T-cell (primary cell): ENCODE results near the gene XRCC1. TPM values are rescaled to one million over a fixed set of nuclear protein-coding genes. Genes with fewer than 3 reads are reported as not detected.

Experiments used
- total RNA-seq, 35 experiments: library from RNA in 6 of 35; stranded (reverse) in 6 of 35; fragments of 120-200 nt in 1 of 35; gene quantifications; one replicate each; pipeline versions ENCODE4 v1.2.1 to v1.2.4 and lab custom pipeline; 2013 to 2026

The XRCC1 gene
- total RNA-seq, 5 donors from 2014 or later (not counting 1 experiment from before 2014, with no cell fraction given) = 31.7 to 37.8 (median 35.4) TPM

Other genes starting within 250 kb of the XRCC1 start
- not detected for gene CD177, start 221.8 kb downstream of the XRCC1 start, total RNA-seq
- gene TEX101, start 160.6 kb downstream of the XRCC1 start, total RNA-seq = not detected
- 10 to 100 TPM in 2 of 5 donors, 1 to 10 TPM in 3; 2.8 to 24.0 (median 4.6) TPM for gene LYPD3, start 109.9 kb downstream of the XRCC1 start, total RNA-seq
- gene PHLDB3, start 70.8 kb downstream of the XRCC1 start, total RNA-seq = 10 to 100 TPM; 39.4 to 61.0 (median 53.9) TPM
- 10 to 100 TPM; 19.1 to 39.4 (median 34.7) TPM for gene ETHE1, start 48.3 kb downstream of the XRCC1 start, total RNA-seq
- 10 to 100 TPM in 1 of 5 donors, 1 to 10 TPM in 4; 3.4 to 12.7 (median 6.2) TPM for gene ZNF575, start 42.3 kb downstream of the XRCC1 start, total RNA-seq
- gene PINLYP, start 274 bp upstream of the XRCC1 start, total RNA-seq = 1 to 10 TPM in 3 of 5 donors, under 1 TPM in 2; 0.28 to 2.5 (median 1.5) TPM
- gene IRGQ, start 20.6 kb upstream of the XRCC1 start, total RNA-seq = 10 to 100 TPM; 17.5 to 30.2 (median 19.9) TPM
- 10 to 100 TPM in 3 of 5 donors, 1 to 10 TPM in 2; 5.4 to 19.6 (median 16.9) TPM for gene ZNF576, start 21.1 kb upstream of the XRCC1 start, total RNA-seq
- gene SRRM5, start 36.6 kb upstream of the XRCC1 start, total RNA-seq = 1 to 10 TPM in 4 of 5 donors, under 1 TPM in 1; 0.55 to 1.6 (median 1.2) TPM
- gene ZNF428, start 44.1 kb upstream of the XRCC1 start, total RNA-seq = 10 to 100 TPM; 28.9 to 35.2 (median 34.5) TPM
- under 1 TPM; 0.16 to 0.61 (median 0.45) TPM for gene CADM4, start 64.3 kb upstream of the XRCC1 start, total RNA-seq
- 1 to 10 TPM; 3.0 to 7.7 (median 4.2) TPM for gene PLAUR, start 94.6 kb upstream of the XRCC1 start, total RNA-seq
- not detected for gene IRGC, start 140.5 kb upstream of the XRCC1 start, total RNA-seq
- 10 to 100 TPM; 50.3 to 64.3 (median 56.8) TPM for gene SMG9, start 179.4 kb upstream of the XRCC1 start, total RNA-seq
- 10 to 100 TPM; 21.9 to 90.1 (median 37.6) TPM for gene KCNN4, start 205.4 kb upstream of the XRCC1 start, total RNA-seq
- under 1 TPM in 4 of 5 donors, not detected in 1; 0.20 to 0.70 (median 0.58) TPM for gene LYPD5, start 226.9 kb upstream of the XRCC1 start, total RNA-seq